GM18858 (cell line): Measurements from ENCODE around the gene OSMR.

Source experiments
- ATAC-seq: cut with Tn5 transposase; IDR thresholded peaks from one replicate; pipeline ENCODE4 v1.9.1; 2021; ENCODE audit not compliant: unreplicated experiment

OSMR gene

DNA sequence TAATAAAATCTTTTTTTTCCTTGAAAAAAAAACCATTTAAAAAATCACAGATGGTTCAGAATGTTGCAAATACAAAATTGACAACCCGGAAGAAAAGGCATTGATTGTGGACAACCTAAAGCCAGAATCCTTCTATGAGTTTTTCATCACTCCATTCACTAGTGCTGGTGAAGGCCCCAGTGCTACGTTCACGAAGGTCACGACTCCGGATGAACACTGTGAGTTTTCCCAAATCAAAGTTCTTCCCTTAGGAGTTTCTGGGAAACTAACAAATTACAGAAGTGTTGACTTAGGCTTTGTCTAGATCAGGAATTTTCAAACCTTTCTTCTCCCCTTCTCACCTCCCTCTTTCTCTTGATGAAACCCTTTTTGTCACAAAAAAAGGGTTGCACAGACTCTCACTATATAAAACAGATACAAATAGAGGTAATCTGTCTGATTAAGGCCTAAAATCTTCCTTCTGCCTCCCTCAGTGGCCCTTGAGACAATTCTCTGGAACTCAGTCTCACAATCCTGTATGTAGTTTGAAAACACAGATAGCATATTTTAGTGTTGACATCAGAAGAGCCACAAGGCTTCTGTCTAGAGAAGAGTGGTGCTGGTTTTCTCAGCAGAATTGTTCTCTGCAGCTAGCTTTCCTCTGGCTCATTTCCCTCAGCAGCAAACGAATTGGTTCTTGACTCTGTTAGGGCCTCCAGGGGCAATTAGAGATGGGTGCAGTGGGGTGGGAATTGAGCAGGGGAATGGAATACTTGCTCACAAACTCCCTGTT lies 79.5 kb downstream of the OSMR start:
- ATAC-seq: no peak

DNA sequence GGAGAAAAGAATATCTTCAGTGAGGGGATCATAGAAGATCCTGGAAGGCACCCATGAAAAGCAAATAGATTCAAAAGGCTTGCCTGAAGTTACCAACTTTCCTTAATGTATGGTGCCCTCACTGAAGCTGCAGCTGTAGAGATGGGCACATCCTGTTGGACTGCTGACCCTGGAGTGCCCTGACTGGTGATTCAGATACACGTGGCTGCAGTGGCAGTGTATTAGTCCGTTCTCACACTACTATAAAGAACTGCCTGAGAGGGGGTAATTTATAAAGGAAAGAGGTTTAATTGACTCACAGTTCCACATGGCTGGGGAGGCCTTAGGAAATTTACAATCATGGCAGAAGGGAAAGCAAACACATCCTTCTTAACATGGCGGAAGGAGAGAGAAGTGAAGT lies 80.3 kb downstream of the OSMR start:
- no peak for ATAC-seq

DNA sequence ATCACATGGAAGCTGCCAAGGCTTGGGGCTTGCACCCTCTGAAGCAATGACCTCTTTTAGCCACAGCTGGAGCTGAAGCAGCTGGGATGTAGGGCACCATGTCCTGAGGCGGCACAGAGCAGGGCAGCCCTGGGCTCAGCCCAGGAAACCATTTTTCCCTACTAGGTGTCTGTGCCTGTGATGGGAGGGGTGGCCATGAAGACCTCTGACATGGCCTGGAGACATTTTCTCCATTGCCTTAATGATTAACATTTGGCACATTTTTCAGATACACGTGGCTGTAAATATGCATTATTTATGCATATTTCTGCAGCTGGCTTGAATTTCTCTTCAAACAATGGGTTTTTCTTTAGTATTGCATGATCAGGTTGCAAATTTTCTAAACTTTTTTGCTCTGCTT lies 81.7 kb downstream of the OSMR start:
- ATAC-seq: no peak

GRCh38 chr5:38929838-38930237 lies 84.0 kb downstream of the OSMR start:
- ATAC-seq: no peak

GRCh38 chr5:38931731-38932130 lies 85.9 kb downstream of the OSMR start:
- ATAC-seq: no peak

GRCh38 chr5:38932854-38933408 lies 87.1 kb downstream of the OSMR start:
- no peak for ATAC-seq

GRCh38 chr5:38935437-38935836 lies 89.6 kb downstream of the OSMR start:
- ATAC-seq: no peak

- no peak for ATAC-seq
Measured at GRCh38 chr5:38936269-38936668, 90.5 kb downstream of the OSMR start.

DNA sequence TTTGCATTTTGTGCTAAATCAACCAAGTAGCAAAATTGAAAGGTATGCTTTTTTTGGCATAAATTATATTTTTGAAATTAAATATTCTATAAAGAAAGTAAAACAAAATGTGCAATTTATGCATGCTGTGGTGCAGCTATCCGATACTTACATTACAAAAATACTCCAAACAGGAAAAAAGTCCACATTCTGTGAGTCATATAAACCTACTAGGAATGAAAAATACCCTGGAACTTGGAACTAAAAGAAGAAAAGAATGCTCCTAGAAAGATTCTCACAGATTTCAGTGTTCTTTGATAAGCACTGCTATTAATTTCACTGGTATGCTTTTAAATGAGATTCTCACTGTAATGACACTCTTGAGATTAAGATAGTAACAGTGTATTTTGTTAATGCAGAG lies 92.6 kb downstream of the OSMR start:
- no peak for ATAC-seq

GRCh38 chr5:38938973-38939372 lies 93.2 kb downstream of the OSMR start:
- no peak for ATAC-seq

- ATAC-seq: no peak
Measured at GRCh38 chr5:38940230-38940858, 94.5 kb downstream of the OSMR start.

GRCh38 chr5:38941912-38942311 lies 96.1 kb downstream of the OSMR start:
- ATAC-seq: no peak

- ATAC-seq: no peak
Measured at GRCh38 chr5:38944282-38944681, 98.5 kb downstream of the OSMR start.

GRCh38 chr5:38948501-38948900 lies 102.7 kb downstream of the OSMR start:
- no peak for ATAC-seq

DNA sequence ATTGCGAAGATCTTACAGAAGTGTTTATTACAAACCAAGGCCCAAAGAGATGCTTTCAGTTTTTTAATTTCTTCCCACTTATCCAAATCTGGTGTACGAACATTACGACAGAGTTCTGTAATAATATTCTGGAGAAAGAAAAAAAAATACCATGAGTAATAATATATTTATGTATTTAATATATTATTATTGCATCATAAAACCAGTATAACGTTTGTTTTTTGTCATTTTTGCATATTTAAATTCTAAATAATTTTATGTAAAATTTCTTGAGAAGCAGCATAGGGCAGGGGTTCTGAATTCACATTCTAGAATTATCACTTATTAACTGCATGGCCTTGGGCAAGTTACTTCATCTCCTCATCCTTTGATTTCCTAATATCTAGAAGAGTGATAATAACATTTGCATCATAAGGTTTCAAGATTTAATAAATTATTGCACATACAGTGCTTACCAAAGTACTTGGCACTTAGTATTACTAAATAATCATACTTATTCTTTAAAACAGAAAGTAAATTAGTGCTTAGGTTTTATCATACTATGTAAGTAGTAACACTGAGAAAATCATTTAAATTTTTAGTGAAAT lies 107.7 kb downstream of the OSMR start:
- ATAC-seq: no peak

DNA sequence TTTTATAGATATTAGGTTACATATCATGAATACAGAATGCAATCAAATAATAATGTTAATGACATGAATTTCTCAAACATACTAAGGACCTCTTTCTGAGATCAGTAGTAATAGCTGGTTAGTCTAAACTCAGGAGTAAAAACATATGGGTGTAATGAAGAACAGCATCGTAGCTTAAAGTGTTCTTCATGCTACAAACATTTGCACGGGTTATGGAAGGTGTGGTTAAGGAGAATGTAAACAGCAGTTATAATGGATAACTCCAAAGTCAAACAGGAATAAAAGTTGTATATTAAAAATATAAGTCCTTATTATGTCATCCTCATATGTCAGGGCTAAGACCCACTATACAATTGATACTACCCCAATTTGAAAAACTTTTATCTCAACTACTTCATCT lies 115.9 kb downstream of the OSMR start:
- no peak for ATAC-seq

GRCh38 chr5:38968665-38969064 lies 122.9 kb downstream of the OSMR start:
- no peak for ATAC-seq

- ATAC-seq: no peak
Measured at GRCh38 chr5:38978036-38978435, 132.2 kb downstream of the OSMR start.

DNA sequence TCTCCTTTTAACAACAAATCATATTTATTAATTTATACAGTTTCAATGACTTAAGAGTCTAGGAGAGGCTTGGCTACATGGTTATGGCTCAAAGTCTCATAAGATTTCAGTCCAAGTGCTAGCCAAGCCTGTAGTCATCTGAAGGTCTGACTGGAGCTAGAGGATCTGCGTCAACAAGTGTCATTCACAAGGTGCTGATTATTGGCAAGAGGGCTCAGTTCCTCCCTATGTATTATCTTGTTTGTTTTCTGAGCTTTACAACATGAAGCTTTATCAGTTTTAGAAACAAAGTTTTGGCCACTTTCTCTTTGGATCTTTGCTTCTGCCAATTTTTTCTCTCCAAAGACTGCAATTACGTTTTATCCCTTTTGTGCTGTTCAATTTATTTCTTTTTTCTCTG lies 133.7 kb downstream of the OSMR start:
- ATAC-seq: no peak
